ENCODE measurements around the gene NRP2. TPM values are rescaled to one million over a fixed set of nuclear protein-coding genes. Genes with fewer than 3 reads are reported as not detected.

NRP2 gene
- total and polyA plus RNA-seq, 4 donors, result 3.8 to 17.7 (median 12.2) TPM

DNA sequence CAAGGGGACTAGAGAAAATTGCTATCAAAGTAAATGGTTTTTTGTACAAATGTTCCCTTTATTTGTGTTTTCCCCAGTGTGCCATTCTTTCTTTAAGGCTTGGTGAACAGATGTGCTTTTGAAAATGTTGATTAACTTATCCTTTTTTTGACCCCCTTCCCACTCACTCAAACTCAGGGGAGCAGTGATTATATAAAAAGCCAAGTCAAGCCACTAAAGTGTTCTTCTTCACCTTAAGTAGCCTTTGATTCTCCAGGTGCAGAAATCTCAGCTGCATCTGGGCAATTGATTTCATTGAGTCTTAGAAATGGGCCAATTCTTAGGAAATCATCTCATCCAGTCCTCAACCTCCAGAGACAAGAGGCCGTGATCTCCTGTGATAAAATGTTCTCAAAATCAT, 107.6 kb downstream of the NRP2 start:
- DNase-seq (ENCODE audit: low spot score), result no peak
- Histone ChIP-seq H3K27me3 (ENCODE audit: control insufficient read depth in 4 of 4, insufficient read depth in 4 of 4, low read length in 3 of 4) (no peaks in the 10 kb centered on the region), H3K4me3 (ENCODE audit: low read depth in 1 of 3, low read length in 3 of 3) (no peak overlapping the region), H3K9ac (ENCODE audit: low read depth in 1 of 2, low read length in 2 of 2) (no peak overlapping the region), H3K36me3 (ENCODE audit: control insufficient read depth in 4 of 4, insufficient read depth in 3 of 4, low read depth in 1 of 4, low read length in 3 of 4) (no peaks in the 10 kb centered on the region), H3K4me1 (ENCODE audit: control insufficient read depth in 4 of 4, insufficient read depth in 4 of 4, low read length in 3 of 4) (peaks cover 0 to 16% (median 5%) of the 10 kb centered on the region in 4 donors), H3K9me3 (ENCODE audit: control insufficient read depth in 4 of 4, low read length in 3 of 4) (no peaks in the 10 kb centered on the region), H3K27ac (ENCODE audit: low read depth in 1 of 2, low read length in 2 of 2) (no peak overlapping the region)
- 89% methylated on average over 1 of the region's 1 CpG for WGBS
- TF ChIP-seq ZBTB33 (IDR thresholded peaks at IDR 0.05) (no peak), EGR1 (IDR thresholded peaks at IDR 0.05; ENCODE audit: low read depth in 2 of 2) (no peak), FOXA2 (IDR thresholded peaks at IDR 0.05) (no peak), TAF1 (conservative IDR thresholded peaks at IDR 0.05) (no peak), HNF4G (IDR thresholded peaks at IDR 0.05) (no peak), HNF4A (conservative IDR thresholded peaks at IDR 0.05) (no peak), GABPA (IDR thresholded peaks at IDR 0.05 in 1 of 2, conservative IDR thresholded peaks at IDR 0.05 in 1 of 2) (no peak), RAD21 (IDR thresholded peaks at IDR 0.05) (no peak), YY1 (IDR thresholded peaks at IDR 0.05) (no peak), RXRA (IDR thresholded peaks at IDR 0.05) (no peak), FOXA1 (IDR thresholded peaks at IDR 0.05) (no peak), ATF3 (IDR thresholded peaks at IDR 0.05) (no peak), NR2F2 (IDR thresholded peaks at IDR 0.05) (no peak)
- TF ChIP-seq, protein P1, sequence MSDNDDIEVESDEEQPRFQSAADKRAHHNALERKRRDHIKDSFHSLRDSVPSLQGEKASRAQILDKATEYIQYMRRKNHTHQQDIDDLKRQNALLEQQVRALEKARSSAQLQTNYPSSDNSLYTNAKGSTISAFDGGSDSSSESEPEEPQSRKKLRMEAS (IDR thresholded peaks at IDR 0.05), result no peak
- TF ChIP-seq, protein P2, sequence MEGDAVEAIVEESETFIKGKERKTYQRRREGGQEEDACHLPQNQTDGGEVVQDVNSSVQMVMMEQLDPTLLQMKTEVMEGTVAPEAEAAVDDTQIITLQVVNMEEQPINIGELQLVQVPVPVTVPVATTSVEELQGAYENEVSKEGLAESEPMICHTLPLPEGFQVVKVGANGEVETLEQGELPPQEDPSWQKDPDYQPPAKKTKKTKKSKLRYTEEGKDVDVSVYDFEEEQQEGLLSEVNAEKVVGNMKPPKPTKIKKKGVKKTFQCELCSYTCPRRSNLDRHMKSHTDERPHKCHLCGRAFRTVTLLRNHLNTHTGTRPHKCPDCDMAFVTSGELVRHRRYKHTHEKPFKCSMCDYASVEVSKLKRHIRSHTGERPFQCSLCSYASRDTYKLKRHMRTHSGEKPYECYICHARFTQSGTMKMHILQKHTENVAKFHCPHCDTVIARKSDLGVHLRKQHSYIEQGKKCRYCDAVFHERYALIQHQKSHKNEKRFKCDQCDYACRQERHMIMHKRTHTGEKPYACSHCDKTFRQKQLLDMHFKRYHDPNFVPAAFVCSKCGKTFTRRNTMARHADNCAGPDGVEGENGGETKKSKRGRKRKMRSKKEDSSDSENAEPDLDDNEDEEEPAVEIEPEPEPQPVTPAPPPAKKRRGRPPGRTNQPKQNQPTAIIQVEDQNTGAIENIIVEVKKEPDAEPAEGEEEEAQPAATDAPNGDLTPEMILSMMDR (IDR thresholded peaks at IDR 0.05; ENCODE audit: low read depth, low read length, missing input control), result no peak

GRCh38 chr2:205792908-205793307, 110.6 kb downstream of the NRP2 start:
- H3K27me3 ChIP-seq (ENCODE audit: control insufficient read depth in 4 of 4, insufficient read depth in 4 of 4, low read length in 3 of 4), result no peaks in the 10 kb centered on the region
- H3K27ac ChIP-seq (ENCODE audit: low read depth in 1 of 2, low read length in 2 of 2), result no peak overlapping the region
- DNase-seq (ENCODE audit: low spot score), result no peak
- H3K4me3 ChIP-seq (ENCODE audit: low read depth in 1 of 3, low read length in 3 of 3), result no peak overlapping the region
- TF ChIP-seq SP1 (IDR thresholded peaks at IDR 0.05), result no peak
- no peak for TF ChIP-seq RXRA (IDR thresholded peaks at IDR 0.05)
- no peak for TF ChIP-seq NR2F2 (IDR thresholded peaks at IDR 0.05)
- no peak for TF ChIP-seq TAF1 (conservative IDR thresholded peaks at IDR 0.05)
- no peak for TF ChIP-seq FOXA1 (IDR thresholded peaks at IDR 0.05)
- 98% methylated on average over 3 of the region's 3 CpGs for WGBS
- H3K36me3 ChIP-seq (ENCODE audit: control insufficient read depth in 4 of 4, insufficient read depth in 3 of 4, low read depth in 1 of 4, low read length in 3 of 4), result no peaks in the 10 kb centered on the region
- peaks cover 0 to 4% (median 0%) of the 10 kb centered on the region in 4 donors for H3K4me1 ChIP-seq (ENCODE audit: control insufficient read depth in 4 of 4, insufficient read depth in 4 of 4, low read length in 3 of 4)
- H3K9ac ChIP-seq (ENCODE audit: low read depth in 1 of 2, low read length in 2 of 2), result no peak overlapping the region
- H3K9me3 ChIP-seq (ENCODE audit: control insufficient read depth in 4 of 4, low read length in 3 of 4), result no peaks in the 10 kb centered on the region
